GM23248 (cell line): ENCODE measurements around the gene IFNG.

ENCODE experiments used
- EZH2 ChIP-seq: fragments of 200-600 bp; sonication (generic); IDR thresholded peaks from 2 replicates; pipeline ENCODE4 v1.6.1; 2018; ENCODE audit warnings: antibody characterized with exemption, mild to moderate bottlenecking; ENCODE audit not compliant: insufficient read depth, poor library complexity, severe bottlenecking
- EZH2phosphoT487 ChIP-seq: fragments of 200-600 bp; sonication (generic); IDR thresholded peaks from 2 replicates; pipeline ENCODE4 v1.6.1; 2018; ENCODE audit warnings: antibody characterized with exemption, moderate library complexity, mild to moderate bottlenecking, low read depth; ENCODE audit not compliant: insufficient read depth

DNA sequence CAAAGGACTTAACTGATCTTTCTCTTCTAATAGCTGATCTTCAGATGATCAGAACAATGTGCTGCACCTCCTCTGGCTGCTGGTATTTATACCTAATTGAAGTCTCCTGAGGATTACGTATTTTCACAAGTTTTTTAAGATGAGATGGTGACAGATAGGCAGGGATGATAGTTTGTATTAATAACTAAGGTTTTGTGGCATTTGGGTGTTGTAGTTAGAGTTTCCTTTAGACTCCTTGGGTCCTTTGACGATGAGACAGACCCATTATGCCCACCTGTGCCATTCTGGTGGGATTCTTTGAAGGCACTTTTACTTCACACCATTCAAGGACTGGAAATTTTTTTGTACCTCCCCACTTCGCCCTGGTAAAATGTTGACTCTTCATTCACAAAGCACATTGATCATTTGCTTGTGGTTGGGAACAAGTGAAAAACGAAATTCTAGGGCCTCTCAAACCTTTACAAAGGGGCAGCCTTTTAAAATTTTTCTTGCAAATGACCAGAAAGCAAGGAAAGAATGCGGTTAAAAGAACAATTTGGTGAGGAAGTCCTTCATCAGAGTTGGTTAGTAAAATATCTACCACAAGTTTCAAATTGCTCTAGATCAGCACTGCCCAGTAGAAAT, at the start of gene IFNG:
- no peak for TF ChIP-seq EZH2phosphoT487
- no peak for TF ChIP-seq EZH2
